Measurements from ENCODE around the gene GARS1.

- TF ChIP-seq, protein P1, sequence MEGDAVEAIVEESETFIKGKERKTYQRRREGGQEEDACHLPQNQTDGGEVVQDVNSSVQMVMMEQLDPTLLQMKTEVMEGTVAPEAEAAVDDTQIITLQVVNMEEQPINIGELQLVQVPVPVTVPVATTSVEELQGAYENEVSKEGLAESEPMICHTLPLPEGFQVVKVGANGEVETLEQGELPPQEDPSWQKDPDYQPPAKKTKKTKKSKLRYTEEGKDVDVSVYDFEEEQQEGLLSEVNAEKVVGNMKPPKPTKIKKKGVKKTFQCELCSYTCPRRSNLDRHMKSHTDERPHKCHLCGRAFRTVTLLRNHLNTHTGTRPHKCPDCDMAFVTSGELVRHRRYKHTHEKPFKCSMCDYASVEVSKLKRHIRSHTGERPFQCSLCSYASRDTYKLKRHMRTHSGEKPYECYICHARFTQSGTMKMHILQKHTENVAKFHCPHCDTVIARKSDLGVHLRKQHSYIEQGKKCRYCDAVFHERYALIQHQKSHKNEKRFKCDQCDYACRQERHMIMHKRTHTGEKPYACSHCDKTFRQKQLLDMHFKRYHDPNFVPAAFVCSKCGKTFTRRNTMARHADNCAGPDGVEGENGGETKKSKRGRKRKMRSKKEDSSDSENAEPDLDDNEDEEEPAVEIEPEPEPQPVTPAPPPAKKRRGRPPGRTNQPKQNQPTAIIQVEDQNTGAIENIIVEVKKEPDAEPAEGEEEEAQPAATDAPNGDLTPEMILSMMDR (IDR thresholded peaks at IDR 0.05): no peak
- no peak for TF ChIP-seq POLR2A (IDR thresholded peaks at IDR 0.05)
Observed at GRCh38 chr7:30665043-30665442, 70.4 kb downstream of the GARS1 start.
